Ishikawa (cell line): ENCODE data around the gene PPP1CB.

Experiments used
- CEBPB ChIP-seq: IDR thresholded peaks from 2 replicates; pipeline ENCODE4 v1.6.1; 2012
- CREB1 ChIP-seq: IDR thresholded peaks from 2 replicates; pipeline ENCODE4 v1.6.1; 2012; ENCODE audit warnings: low read depth
- EGR1 ChIP-seq: IDR thresholded peaks from 2 replicates; pipeline ENCODE4 v1.6.1; 2012
- EP300 ChIP-seq: IDR thresholded peaks from 2 replicates; pipeline ENCODE4 v1.6.1; 2012; ENCODE audit warnings: borderline replicate concordance
- FOXM1 ChIP-seq: IDR thresholded peaks from 2 replicates; pipeline ENCODE4 v1.6.1; 2012; ENCODE audit warnings: low read depth, borderline replicate concordance
- MAX ChIP-seq: IDR thresholded peaks from 2 replicates; pipeline ENCODE4 v1.6.1; 2012
- NFIC ChIP-seq: IDR thresholded peaks from 2 replicates; pipeline ENCODE4 v1.6.1; 2012
- REST ChIP-seq: IDR thresholded peaks from 2 replicates; pipeline ENCODE4 v1.6.1; 2012; ENCODE audit warnings: low read depth, mild to moderate bottlenecking
- TEAD4 ChIP-seq: IDR thresholded peaks from 2 replicates; pipeline ENCODE4 v1.6.1; 2012
- USF1 ChIP-seq: IDR thresholded peaks from 2 replicates; pipeline ENCODE4 v1.6.1; 2012
- YY1 ChIP-seq: IDR thresholded peaks from 2 replicates; pipeline ENCODE4 v1.6.1; 2012; ENCODE audit warnings: low read depth

- TF ChIP-seq CREB1 (no peak), YY1 (no peak), EP300 (no peak), REST (no peak), EGR1 (no peak), MAX (no peak), CEBPB (no peak), NFIC (no peak), FOXM1 (no peak), TEAD4 (no peak), USF1 (no peak)
These were observed 14.4 kb downstream of the PPP1CB start for GRCh38 chr2:28766070-28766469.
